Ureter (tissue), 1 donor: Measurements from ENCODE around the gene SHISAL1. TPM values are rescaled to one million over a fixed set of nuclear protein-coding genes. Genes with fewer than 3 reads are reported as not detected.

Experiments
- DNase-seq: peaks from one replicate; pipeline ENCODE4 v3.0.0-alpha.2; 2020; ENCODE audit warnings: low spot score
- total RNA-seq: library from RNA; stranded (reverse); gene quantifications from one replicate; pipeline ENCODE4 v1.2.4, GENCODE V29; 2023
- donor health status: DM: yes; HTN: yes; CAD: no.

Gene SHISAL1
- total RNA-seq, 1 donor from 2014 or later = 4.0 TPM

- no peak for DNase-seq
Measured at GRCh38 chr22:44278243-44279068, 34.3 kb downstream of the SHISAL1 start.

GRCh38 chr22:44277386-44278135 lies 35.2 kb downstream of the SHISAL1 start:
- no peak for DNase-seq

- DNase-seq = no peak
Measured at GRCh38 chr22:44276706-44277356, 35.9 kb downstream of the SHISAL1 start.

GRCh38 chr22:44276041-44276440 lies 36.7 kb downstream of the SHISAL1 start:
- no peak for DNase-seq

- no peak for DNase-seq
Measured at GRCh38 chr22:44275631-44275995, 37.1 kb downstream of the SHISAL1 start.

- no peak for DNase-seq
Measured at GRCh38 chr22:44274918-44275630, 37.7 kb downstream of the SHISAL1 start.

- DNase-seq = no peak
Measured at GRCh38 chr22:44273175-44273574, 39.6 kb downstream of the SHISAL1 start.

GRCh38 chr22:44272401-44272771 lies 40.4 kb downstream of the SHISAL1 start:
- no peak for DNase-seq

GRCh38 chr22:44271732-44272400 lies 40.9 kb downstream of the SHISAL1 start:
- no peak for DNase-seq

- no peak for DNase-seq
Measured at GRCh38 chr22:44271010-44271500, 41.7 kb downstream of the SHISAL1 start.

GRCh38 chr22:44270556-44270880 lies 42.2 kb downstream of the SHISAL1 start:
- no peak for DNase-seq

GRCh38 chr22:44269757-44270555 lies 42.8 kb downstream of the SHISAL1 start:
- no peak for DNase-seq

GRCh38 chr22:44269117-44269498 lies 43.6 kb downstream of the SHISAL1 start:
- no peak for DNase-seq

GRCh38 chr22:44268431-44269116 lies 44.2 kb downstream of the SHISAL1 start:
- DNase-seq = no peak

GRCh38 chr22:44267856-44268255 lies 44.9 kb downstream of the SHISAL1 start:
- DNase-seq = no peak

GRCh38 chr22:44266796-44267760 lies 45.7 kb downstream of the SHISAL1 start:
- DNase-seq = no peak

GRCh38 chr22:44263547-44263946 lies 49.2 kb downstream of the SHISAL1 start:
- DNase-seq = no peak

- DNase-seq = no peak
Measured at GRCh38 chr22:44261861-44262595, 50.7 kb downstream of the SHISAL1 start.
